ENCODE measurements around the gene FGF2.
"Not testable (repeated sequence)": the region's sequence is repeated elsewhere in the genome, so short reads cannot be mapped to it uniquely, and the experiment has no call there.

DNA sequence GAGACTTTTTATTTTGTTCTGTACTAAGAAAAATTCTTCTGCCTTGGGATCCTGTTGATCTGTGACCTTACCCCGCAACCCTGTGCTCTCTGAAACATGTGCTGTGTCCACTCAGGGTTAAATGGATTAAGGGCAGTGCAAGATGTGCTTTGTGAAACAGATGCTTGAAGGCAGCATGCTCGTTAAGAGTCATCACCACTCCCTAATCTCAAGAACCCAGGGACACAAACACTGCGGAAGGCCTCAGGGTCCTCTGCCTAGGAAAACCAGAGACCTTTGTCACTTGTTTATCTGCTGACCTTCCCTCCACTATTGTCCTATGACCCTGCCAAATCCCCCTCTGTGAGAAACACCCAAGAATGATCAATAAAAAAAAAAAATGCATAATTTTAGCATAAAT is 13.8 kb upstream of the FGF2 start:
- TF ChIP-seq, protein P1, sequence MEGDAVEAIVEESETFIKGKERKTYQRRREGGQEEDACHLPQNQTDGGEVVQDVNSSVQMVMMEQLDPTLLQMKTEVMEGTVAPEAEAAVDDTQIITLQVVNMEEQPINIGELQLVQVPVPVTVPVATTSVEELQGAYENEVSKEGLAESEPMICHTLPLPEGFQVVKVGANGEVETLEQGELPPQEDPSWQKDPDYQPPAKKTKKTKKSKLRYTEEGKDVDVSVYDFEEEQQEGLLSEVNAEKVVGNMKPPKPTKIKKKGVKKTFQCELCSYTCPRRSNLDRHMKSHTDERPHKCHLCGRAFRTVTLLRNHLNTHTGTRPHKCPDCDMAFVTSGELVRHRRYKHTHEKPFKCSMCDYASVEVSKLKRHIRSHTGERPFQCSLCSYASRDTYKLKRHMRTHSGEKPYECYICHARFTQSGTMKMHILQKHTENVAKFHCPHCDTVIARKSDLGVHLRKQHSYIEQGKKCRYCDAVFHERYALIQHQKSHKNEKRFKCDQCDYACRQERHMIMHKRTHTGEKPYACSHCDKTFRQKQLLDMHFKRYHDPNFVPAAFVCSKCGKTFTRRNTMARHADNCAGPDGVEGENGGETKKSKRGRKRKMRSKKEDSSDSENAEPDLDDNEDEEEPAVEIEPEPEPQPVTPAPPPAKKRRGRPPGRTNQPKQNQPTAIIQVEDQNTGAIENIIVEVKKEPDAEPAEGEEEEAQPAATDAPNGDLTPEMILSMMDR (conservative IDR thresholded peaks at IDR 0.05; ENCODE audit: low read depth, low read length) = not testable (repeated sequence)
- not testable (repeated sequence) for TF ChIP-seq EZH2 (IDR thresholded peaks at IDR 0.05; ENCODE audit: borderline replicate concordance, low read depth, low read length, poor library complexity, severe bottlenecking)
